Cardiac septum (tissue), 1 donor: ENCODE data around the gene DCP1B. TPM values are rescaled to one million over a fixed set of nuclear protein-coding genes. Genes with fewer than 3 reads are reported as not detected.

Experiments
- DNase-seq: peaks from one replicate; pipeline ENCODE4 v3.0.0-alpha.2; 2020; ENCODE audit warnings: low spot score
- intact Hi-C: fragments of 100-400 bp; cut with DNase I; formaldehyde crosslinking; loops from one replicate; pipeline ENCODE4 v1.14.0; 2022
- total RNA-seq: library from RNA; stranded (reverse); fragmentation: NEBNext Ultra II Directional; extraction: Animal tissue kit (Norgen Biotek cat#: 25700); gene quantifications from one replicate; pipeline ENCODE4 v1.2.1, GENCODE V29; 2021
- donor health status: DM: no; HTN: no; CAD: no.

The DCP1B gene
- total RNA-seq, 1 donor from 2014 or later: 2.1 TPM

DNA sequence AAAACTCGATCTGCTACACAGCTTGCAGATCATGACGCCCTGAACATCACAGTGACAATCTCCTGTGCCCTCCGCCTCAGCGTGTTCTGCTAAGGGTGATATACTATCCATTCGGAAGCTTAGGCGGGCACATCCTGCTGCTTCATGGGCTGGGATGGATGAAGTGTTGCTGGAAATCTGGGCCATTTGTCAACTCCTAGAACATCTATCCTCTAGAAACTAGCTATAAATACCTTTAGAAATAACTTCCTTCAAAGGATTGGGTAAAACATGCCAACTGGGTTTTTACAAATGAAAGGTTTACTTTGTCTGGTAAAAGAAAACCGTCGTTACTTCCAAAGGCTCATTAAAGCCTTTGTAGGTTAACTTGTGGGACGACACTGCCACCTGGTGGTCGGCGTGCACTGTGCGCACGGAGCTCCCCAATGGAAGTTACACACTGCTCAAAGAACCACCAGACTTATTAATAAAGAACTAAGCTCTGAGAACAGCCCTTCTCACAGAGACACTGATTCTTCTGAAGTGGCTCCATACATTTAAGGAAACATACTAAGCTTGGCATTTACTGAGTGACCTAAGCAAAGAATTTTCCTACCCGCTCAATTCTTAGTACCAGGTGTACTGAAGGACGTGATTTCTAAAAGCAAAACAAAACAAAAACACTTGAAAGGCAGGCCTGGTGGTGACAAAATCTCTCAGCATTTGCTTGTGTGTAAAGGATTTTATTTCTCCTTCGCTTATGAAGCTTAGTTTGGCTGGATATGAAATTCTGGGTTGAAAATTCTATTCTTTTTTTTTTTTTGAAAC is 64.3 kb downstream of the DCP1B start:
- intact Hi-C loops: loop anchor here (1.0 to 5.0 kb wide), 3 partner anchors 144 to 308 kb away; no protein-coding TSS in a partner anchor

GRCh38 chr12:1939331-1939730 is 64.9 kb downstream of the DCP1B start:
- DNase-seq: no peak
- intact Hi-C loops: loop anchor here (5.0 kb wide), 2 partner anchors 287 to 307 kb away; no protein-coding TSS in a partner anchor

More for the DNA sequence above, 64.3 kb downstream of the DCP1B start:
- DNase-seq: peak; percentile 92

DNA sequence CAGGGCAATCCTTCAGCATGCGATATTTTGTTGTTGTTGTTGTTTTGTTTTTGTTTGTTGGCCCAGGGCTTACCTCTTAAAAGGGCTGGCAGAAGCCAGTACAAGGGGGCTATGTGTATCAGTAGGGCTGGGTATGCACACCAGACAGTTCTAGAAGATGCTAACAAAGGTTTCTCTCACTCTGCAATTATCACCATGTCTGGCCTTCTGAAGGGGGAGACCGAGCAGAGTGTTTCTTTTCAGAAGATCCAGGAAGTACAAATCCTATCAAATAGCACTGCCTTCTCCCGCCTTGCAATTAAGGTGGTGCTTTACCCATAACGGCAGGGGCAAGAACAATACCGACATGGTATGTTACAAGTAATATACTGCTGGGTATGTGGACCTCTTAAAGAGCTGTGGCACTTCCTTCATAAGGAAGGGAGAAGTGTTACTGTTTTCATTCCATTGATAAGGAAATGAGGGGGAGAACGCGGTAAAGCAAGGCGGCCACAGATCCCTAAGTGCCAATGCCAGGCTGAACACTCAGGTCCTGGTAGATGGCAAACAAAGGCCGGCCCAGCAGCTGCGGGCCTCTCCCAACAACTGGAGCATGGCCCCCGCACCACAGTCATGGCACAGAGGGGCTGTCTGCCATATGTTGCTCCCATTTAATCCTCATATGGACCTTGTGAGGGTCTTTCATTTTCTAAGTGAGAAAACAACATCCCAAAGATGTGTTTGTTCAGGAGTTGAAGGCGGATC is 66.6 kb downstream of the DCP1B start:
- no peak for DNase-seq
- intact Hi-C loops: loop anchor here (5.0 kb wide), 2 partner anchors 285 to 305 kb away; no protein-coding TSS in a partner anchor

DNA sequence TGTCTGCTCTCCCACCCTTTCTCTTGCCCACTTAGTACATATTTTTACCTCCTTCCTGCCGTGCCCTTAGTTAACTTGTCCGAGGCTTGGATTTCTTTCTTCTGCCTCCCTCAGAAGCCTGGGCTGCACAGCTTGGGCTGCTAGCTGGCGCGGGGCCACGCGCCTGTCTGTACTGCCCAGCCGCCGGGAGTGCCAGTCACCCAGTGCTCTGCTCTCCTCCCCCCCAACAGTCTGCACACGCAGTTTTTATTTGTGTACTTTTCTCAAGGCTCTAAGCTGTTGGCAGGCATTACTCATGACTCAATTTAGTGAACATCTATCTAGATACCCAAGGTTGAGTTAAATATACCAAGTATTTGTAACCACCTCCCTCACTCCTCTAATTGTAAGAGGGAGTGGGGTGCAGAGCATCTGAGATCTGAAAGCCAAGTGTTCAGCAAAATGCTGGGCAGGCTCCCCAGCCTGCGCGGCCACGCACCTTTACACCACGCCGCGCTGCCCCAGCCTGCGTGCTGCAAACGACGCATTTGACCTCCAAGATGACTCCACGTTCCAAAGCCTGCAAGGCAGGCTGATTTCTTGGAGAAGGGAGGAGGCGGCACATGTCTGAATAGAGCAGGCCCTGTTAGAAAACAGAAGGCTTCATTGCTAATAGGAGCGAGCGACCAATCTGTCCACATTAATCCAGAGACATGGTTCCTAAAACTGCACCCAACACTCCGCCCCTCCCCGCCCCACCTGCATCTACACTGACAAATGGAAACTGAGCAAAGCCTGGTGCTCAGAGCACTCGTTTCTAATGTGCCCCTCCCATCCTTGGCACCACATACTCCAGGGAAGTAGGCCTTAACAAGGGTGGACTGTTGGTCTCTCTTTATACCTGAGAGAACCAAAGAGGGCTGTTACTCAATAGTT is 67.6 kb downstream of the DCP1B start:
- intact Hi-C loops: loop anchor here (5.0 kb wide), 2 partner anchors 284 to 304 kb away; no protein-coding TSS in a partner anchor
- DNase-seq: no peak

- intact Hi-C loops: loop anchor here (5.0 kb wide), 2 partner anchors 284 to 304 kb away; no protein-coding TSS in a partner anchor
- DNase-seq: no peak
Measured at GRCh38 chr12:1935700-1936378, 68.4 kb downstream of the DCP1B start.

DNA sequence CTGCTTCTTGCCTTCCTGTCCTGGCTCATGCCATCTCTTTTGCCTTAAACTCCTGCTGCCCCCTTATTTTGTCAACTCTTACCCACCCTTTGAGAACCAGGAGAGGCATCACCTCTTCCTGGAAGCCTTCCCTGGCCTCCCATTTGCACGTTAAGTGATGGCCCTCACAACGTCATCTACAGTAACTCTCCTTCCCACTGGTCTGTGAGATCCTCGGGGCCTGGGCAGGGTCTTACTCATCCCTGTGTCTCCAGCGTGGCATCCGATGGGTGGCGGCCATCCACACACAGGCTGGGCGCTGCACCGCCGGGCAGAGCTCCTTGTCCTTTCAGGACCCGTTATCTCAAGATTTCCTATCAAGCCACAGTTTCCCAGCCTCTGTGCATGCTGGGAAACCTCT is 69.0 kb downstream of the DCP1B start:
- no peak for DNase-seq
- intact Hi-C loops: loop anchor here (5.0 kb wide), 2 partner anchors 283 to 303 kb away; no protein-coding TSS in a partner anchor

- intact Hi-C loops: loop anchor here (5.0 kb wide), 2 partner anchors 283 to 303 kb away; no protein-coding TSS in a partner anchor
- no peak for DNase-seq
Measured at GRCh38 chr12:1934831-1935230, 69.4 kb downstream of the DCP1B start.

- DNase-seq: no peak
- intact Hi-C loops: no loop called here
Measured at GRCh38 chr12:1934068-1934467, 70.2 kb downstream of the DCP1B start.

DNA sequence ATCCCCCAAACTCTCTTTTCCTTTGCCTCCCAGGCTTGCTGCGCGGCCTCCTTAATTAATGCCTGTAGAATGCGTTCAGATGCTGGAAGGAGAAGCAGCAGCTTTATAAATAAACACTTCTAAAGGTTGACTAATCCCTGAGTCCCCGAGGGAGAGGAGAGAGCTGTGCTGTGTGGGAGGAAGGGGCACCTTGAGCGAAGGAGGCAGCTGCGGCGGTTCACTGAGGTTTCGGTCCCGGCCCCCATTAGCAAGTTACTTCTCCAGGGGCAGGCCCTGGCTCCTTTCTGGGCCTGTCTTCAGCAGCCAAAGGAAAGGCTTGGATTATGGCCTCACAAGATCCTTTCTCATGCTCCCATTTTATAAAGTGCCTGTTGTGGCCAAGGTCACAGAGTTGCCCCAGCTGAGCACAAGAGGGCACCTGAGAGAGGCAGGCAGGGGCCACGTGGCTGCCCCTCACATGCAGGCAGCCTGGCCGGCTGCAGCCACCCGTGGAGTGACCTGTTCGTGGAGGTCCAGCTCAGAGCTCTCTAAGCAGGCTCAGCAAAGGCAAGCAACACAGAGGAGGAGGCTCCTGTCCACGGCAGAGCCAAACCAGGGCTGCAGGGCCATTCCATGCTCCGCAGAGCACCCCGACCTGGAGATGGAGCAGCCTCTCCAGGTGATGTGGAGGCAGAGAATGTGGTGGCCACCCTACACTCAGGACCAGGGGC is 70.8 kb downstream of the DCP1B start:
- intact Hi-C loops: no loop called here

DNA sequence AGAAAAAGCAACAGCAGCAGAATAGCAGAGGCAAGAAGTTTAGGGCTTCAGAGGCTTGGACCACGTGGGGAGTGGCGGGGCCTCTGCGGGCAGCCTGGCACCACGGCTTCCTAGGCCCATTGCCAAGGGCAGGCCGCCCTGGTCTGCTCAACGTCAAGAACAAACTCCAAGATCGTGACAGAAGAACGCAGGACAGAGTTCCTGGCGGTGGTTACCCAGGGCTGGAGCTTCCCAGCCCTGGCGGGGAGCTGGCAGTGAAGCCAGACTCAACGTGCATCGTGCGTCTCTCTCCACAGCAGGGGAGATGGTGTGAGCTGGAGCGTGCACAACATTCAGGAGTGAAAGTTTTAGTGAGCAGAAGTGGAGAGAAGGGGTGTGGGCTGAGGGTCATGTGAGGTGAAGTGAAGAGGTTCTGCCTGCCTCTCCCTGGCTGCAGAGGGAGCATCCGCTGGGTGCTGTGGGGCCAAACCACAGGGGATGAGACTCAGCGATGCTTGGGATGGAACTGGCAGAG is 71.9 kb downstream of the DCP1B start:
- peak; percentile 86 for DNase-seq
- intact Hi-C loops: no loop called here

More for the DNA sequence above, 70.8 kb downstream of the DCP1B start:
- peak; percentile 70 for DNase-seq

DNA sequence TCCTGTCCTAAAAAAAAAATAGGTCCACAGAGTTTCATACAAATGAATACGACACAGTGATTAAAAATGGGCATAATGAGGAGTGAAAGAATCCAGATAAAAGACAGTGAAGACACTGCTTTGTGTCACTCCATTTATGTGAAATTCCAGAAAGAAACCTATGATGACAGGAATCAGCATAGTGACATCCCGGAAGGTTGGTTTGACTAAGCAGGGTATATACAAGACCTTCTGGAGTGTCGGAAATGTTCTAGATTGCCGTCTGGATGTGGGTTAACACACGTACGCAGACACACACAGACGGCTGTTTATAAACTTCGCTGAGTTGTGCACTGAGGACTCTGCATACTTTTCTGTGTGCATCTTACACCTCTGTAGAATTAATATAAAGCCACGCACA is 72.6 kb downstream of the DCP1B start:
- no peak for DNase-seq
- intact Hi-C loops: no loop called here

- intact Hi-C loops: no loop called here
- peak; percentile 33 for DNase-seq
Measured at GRCh38 chr12:1930803-1931597, 73.3 kb downstream of the DCP1B start.

- intact Hi-C loops: no loop called here
- DNase-seq: peak; percentile 50
Measured at GRCh38 chr12:1929985-1930802, 74.1 kb downstream of the DCP1B start.

DNA sequence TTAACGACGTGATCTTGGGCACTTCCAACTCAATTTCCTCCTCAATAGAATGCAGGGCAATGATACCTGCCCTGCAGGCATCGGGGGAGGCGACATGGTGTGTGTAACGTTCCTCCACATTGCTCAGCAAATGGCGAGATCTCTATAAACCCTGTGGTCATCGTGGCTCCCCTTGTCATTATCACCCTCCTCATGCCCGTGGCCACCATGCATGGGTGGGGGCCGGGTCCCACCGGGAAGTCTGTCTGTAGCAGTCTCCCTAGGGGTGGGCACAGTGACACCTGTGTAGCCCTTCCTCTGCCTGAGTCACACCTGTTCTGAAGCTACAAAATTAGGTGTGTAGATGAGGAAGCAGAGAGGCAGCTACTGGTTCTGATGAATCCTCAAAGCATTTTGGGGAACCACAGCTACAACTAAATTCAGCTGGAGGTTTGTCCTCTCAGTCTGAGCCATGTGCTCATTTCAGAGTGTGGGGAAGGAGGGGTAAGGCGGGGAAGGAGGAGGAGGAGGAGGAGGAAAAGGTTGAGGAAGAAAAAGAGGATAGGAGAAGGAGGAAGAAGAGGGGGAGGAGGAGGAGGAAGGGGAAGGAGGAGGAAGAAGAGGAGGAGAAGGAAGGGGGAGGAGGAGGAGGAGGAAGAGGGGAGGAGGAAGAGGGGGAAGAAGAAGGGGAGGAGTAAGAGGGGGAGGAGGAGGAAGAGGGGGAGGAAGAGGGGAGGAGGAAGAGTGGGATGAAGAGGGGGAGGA is 74.8 kb downstream of the DCP1B start:
- peak; percentile 50 for DNase-seq
- intact Hi-C loops: no loop called here

GRCh38 chr12:1928439-1929121 is 75.7 kb downstream of the DCP1B start:
- intact Hi-C loops: no loop called here
- DNase-seq: peak; percentile 58
